HG02678 (cell line): ENCODE results near the gene PUS7.
"Not testable (repeated sequence)": the region's sequence is repeated elsewhere in the genome, so short reads cannot be mapped to it uniquely, and the experiment has no call there.

Source experiments
- ATAC-seq: cut with Tn5 transposase; IDR thresholded peaks from one replicate; pipeline ENCODE4 v1.9.1; 2021; ENCODE audit warnings: mild to moderate bottlenecking, moderate library complexity; ENCODE audit not compliant: unreplicated experiment

Gene PUS7

DNA sequence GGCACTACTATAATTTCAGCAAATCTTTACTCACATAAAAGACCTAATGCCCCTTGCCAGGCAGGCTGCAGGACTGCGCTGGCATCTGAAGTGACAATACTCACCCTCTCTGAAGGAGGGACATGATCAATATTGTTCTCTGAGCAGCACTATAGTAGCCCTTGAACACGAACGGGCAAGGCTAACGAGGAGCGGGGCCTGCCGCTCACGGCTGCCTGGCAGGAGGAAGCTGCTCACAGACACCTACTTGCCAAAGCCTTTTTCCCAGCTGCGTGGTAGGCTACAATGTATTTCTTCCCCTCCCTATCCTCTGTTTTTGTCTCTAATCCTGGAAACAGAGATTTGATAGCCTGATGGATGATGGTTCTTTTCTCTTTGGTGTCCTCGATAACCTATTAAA lies 19.9 kb downstream of the PUS7 start:
- ATAC-seq, result no peak

DNA sequence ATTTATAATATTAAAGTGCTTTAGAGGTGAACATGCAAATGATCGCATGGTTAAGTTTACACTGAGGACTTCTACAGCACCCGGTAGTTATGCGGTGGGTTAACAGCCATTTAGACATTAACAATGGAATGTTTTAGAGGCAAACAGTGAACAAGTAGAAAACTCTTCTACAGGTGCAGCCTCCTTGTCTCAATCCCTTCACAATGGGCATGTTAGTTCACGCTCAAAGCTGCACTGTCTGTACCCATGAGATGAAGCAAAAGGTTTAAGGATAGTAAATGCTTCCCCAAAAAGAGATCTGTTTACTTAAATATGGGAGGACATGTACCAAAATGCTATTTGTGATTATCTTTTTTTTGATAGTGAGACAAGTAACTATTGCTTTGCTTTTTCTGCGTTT lies 25.1 kb downstream of the PUS7 start:
- no peak for ATAC-seq

DNA sequence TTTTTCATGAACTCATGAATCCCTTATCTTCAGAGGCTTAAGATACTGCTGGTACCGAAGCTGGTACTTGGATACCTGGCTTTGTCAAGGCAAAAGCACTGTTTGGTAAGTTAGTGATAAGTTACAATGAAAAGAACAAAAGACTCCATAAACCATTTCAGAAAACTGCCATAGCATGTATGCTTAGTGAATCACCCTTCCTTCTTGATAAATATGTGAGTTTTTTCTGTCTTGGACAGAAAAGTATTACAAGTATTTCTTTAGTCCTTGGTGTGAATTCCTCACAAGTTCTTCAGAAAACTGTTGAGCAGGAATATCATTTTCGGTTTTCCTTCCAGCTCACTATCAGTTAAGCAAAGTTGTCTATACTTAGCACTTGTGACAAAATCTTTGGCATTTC lies 25.6 kb downstream of the PUS7 start:
- no peak for ATAC-seq

DNA sequence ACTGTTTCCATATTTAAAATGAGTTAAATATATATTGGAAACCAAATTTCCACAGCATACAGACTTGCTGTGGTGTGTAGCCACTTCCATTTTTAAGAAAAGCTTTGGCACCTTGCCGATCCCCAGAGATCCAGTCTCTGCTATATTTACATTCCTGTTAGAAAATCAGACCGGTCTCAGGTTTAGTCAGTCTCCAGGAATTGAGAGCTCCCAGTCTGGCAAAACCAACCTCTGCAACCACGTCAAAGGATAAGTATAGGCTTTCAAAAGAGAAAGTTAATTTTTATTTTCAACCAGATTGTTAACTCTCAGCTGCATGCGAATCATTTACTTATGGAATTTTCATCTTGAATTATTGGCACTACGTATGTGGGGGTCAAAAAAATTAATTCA lies 28.2 kb downstream of the PUS7 start:
- ATAC-seq, result no peak

DNA sequence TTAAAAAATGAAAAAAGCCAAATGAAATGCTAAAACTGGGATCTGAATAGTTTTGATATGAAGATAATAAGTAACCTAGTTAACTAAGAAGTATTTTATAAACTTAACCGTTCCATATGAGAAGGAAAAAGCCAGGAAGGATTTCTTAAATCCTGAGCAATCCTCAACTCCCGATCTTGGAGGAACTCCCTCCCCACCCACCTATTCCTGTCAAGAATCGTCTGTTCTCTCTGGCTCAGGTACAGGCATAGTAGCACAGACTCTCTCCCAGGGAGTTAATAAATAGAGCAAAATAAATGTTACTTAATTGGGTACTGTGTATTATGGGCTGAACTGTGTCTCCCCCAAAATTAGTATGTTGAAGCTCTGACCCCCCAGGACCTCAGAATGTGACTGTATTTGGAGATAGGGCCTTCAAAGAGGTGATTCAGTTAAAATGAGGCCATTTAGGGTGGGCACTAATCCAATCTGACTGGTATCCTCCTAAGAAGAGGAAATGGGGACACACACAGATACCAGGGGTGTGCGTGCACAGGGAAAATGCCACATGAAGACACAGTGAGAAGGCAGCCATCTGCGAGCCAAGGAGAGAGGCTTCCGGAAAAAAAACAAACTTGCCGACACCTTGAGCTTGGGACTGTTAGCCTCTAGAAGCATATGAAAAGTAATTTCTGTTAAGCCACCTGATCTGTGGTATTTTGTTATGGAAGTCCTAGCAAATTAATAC lies 28.7 kb downstream of the PUS7 start:
- ATAC-seq, result no peak

DNA sequence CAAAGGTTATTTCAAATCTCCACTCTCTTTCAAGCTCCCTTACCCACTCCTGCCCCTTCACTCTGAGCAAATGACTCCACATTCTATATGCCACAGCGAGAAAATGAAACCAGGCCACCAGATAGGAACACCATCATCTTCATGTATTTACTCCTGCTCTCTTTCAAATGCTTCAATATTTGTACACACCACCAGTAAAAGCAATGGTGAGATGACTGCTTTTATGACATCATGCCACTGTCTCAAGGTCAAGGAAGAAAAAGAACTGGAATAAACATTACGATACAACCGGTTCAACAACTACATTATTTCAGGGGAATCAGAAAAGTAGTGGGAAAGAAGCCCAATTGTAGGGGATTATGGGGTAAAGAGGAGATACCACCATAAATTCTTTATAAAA lies 32.7 kb downstream of the PUS7 start:
- no peak for ATAC-seq

DNA sequence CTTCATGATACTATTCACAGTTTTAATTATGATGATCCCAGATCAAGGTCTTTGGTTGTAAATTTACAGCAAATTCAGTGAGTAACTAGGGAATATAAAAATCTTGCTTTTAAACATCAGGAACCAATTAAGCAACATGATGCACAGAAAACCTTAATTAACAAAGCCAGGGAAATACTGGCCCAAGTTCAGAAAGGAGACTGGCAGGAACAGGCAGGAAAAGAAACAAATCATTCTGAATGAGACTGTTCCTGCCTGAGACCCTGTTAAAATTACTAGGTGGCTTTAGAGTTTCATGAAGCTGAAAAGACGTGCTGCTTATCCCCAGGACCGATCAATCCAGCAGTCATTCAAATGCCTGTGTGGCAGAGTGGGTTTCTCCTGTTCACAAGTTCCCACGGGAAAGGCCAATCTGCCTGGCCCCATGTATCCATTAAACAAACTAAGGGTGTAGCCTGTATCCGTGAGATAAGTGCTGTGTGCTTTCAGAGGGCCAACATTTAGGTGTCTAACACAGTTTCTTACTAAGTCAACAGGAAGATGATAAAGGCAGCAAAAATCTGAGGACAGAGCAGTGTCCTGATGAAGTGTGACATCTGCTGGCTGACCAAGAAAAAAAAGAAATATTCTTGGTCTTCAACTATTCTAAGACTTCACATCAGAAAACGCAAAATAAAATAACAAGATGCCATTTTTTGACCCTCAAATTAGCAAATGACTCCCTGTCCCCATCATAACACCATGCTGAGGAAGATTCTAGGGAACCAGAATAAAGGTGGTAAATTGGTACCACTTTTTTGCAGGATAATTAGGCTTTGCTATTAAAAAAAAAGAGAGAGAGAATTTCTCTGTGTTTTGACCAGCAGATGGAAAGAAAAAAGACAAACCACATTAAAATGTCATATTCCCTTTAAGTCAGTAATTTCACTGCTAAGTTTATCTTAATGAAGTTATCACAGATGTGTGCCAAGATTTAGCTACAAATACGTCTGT lies 34.2 kb downstream of the PUS7 start:
- peak; percentile 43 for ATAC-seq

DNA sequence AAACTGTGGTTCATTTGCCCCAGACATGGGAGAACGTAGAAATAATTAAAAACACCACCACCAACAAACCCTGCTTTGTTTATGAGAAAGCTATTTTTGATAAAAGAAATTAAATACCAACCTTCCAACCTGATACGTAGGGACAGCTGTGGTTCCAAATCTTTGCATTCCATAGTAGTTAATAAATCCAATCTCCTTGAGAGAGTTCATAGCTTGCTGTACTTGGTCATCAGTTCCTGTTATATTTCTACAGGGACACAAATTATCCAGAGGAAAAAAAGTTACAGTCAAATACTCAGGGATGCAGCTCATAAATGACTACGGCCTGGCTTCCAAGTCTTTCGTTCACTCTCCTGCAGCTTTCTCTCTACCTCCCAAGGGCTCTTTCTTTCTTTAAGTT lies 41.1 kb downstream of the PUS7 start:
- no peak for ATAC-seq

DNA sequence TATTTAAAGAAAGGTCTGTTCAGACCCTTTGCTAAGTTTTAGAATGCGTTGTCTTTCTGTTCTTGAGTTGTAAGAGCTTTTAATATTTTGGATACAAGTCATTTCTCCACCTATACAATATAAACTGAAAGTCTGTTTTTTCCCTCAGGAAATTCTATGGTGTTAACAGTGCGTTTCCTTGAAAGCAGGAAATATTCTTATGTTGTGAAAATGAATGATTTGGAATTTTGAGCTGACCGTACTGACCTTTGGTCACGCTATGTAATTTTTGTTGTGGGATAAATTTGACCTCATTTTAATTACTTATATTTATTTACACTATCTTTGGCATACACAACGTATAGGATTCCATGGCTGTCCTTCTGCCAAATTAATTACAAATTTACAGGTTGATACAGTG lies 43.5 kb downstream of the PUS7 start:
- ATAC-seq, result no peak

DNA sequence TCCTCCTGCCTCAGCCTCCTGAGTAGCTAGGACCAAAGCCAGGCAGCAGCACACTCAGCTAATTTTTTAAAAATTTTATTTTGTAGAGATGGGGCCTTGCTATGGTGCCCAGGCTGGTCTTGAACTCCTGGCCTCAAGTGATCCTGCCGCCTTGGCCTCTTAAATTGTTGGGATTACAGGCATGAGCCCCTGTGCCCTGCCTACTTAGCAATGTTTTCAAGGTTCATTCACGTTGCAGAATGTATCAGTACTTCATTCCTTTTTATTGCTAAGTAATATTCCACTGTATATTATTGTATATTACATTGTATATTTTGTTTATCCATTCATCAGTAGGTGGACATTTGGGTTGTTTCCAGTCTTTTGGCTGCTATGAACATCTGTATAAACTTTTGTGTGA lies 44.2 kb downstream of the PUS7 start:
- no peak for ATAC-seq

DNA sequence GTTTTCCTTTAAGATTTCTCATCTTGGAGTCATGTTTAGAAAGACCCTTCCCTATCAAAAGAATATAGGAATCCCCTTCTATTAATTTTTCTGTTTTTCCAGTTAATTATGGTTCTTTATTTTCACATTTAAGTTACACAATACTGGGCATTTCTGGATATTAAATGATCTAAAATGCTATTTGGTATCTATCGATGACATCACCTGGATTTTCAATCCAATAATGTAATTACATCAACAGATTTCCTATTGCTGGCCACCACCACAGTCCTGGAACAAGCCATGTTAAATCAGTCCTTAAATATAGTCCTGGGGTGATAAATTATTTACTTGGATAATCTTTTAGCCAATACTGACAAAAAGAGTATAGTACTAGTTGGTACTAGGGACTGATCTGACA lies 48.0 kb downstream of the PUS7 start:
- ATAC-seq, result no peak

DNA sequence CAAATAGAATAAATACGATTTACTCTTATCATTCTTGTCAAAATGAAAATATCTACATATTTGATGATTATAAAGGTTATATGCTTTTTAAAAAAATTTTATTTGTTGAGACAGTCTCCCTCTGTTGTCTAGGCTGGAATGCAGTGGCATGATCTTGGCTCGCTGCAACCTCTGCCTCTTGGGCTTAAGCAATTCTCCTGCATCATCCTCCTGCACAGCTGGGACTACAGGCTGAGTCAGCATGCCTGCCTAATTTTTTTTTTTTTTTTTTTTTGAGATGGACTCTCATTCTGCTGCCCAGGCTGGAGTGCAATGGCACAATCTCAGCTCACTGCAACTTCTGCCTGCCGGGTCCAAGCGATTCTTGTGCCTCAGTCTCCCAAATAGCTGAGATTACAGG lies 48.9 kb downstream of the PUS7 start:
- no peak for ATAC-seq

DNA sequence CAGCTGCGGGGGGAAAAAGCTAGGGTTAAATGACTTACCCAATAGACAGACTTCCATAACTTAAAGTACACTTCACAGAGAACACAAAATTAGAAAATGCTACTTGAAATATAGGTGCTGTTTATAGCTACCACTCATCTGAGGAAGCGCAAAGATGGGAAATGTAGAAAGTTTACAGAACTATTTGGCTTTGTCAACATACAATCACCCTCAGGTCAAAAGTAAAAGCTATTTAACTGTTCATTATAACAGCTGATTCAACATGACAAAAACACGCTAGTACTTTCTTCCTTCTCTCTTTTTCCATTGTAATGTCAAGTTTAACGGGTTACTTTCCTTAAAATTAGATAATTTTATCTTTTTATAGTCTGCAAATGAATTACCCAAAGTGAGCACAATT lies 51.2 kb downstream of the PUS7 start:
- ATAC-seq, result no peak

DNA sequence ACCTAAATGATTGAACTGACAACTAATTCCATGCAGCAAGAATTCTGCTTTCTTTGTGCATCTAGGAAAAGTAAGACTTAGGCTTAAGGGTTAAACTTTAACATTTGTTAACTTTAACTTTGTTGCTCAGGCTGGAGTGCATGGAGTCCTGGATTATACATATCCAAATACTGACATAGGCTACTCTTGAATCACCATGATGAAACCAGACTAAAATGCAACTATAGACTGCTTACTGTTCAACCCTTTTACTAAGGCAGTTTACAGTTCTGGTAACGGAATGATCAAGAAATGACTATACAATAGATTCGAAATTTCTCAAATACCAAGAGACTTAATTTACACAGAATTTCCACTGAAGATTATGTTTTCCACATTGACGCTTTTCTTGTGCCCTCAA lies 52.0 kb downstream of the PUS7 start:
- ATAC-seq, result no peak

DNA sequence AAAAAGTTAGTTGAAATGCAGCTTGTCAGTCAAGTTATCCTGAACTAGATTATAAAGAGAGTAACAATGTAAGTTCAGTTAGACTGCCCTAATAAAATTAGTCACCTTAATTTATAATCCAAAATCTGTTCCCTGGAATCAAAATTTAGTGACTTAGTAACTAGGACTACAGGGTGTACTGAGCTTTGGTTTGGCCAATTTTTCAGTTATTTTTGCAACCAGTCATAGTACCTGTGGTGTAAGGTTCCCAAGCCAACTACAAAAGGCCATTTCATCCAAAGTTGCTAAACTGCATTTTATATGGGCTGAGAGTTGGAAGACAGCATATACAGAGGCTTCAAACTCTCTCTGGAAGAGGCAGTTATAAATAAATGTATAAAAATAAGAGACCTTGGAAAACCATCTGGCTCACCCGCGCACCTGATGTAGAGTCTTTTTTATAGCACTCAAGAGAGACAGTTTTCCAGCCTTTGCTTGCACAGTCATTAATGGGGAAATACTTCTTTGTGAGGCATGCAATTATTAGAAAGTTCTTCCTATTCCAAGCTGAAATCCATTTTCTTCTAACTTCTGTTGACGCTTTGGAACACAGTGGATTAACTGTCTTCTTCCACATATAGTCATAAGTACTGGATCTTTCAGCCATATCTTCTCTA lies 59.2 kb downstream of the PUS7 start:
- no peak for ATAC-seq

DNA sequence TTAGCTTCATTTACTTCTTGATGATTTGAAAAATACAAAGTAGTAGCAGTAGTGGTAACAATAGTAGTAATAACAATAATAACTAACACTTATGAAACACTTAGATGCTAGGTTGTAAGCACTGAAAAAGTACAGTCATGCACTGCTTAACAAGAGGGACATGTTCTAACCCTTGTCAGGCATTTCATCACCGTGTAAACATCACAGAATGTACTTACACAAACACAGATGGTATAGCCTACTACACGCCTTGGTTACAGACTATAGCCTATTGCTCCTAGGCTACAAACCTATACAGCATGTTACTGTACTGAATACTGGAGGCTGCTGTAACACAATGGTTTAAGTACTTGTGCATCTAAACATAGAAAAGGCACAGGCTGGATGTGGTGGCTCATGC lies 60.6 kb downstream of the PUS7 start:
- no peak for ATAC-seq

DNA sequence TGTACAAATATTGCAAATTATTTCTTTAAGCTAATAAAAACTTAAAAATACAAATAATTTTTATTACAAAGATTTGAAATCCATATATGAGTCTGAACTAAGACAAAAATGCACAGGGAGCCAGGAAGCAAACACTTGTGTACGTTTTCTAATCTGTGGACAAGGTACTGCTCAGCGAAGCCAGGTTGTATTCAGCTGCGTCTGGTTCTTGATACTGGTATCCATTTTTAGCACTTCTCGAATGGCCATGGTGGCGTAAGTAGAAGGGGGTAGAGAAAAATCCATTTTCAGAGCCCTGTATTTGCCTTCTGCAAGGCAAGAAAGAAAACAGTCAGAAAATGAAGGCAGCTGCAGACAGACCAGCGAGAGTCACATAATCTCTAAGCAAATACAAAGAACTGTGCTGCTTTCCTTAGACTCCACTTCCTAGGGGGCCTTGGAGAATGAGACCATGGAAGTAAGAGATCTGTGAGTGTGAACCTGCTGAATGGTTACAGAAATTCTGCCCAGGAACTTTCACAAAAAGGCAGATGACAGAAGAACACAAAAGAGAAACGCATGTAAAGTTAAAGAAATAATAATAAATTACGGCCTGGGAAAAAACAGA lies 64.3 kb downstream of the PUS7 start:
- no peak for ATAC-seq

DNA sequence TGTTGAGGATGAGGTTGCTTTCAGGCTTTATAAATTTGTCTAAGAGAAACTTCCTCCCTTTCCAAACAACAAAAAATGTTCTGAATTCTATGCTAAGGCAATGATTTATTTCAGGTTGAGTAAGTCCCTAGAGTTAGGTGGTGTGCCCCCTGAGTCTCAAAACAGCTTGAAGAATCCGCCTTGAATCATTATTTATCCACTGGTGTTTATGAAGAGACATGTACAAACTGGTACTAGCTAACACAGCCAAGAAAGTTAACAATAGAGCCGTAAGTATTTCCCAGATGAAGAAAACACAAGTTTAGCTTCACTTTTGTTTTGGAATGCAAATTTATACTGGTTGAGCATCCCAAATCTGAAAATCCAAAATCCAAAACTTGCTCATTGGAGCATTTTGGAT lies 67.2 kb downstream of the PUS7 start:
- ATAC-seq, result no peak

DNA sequence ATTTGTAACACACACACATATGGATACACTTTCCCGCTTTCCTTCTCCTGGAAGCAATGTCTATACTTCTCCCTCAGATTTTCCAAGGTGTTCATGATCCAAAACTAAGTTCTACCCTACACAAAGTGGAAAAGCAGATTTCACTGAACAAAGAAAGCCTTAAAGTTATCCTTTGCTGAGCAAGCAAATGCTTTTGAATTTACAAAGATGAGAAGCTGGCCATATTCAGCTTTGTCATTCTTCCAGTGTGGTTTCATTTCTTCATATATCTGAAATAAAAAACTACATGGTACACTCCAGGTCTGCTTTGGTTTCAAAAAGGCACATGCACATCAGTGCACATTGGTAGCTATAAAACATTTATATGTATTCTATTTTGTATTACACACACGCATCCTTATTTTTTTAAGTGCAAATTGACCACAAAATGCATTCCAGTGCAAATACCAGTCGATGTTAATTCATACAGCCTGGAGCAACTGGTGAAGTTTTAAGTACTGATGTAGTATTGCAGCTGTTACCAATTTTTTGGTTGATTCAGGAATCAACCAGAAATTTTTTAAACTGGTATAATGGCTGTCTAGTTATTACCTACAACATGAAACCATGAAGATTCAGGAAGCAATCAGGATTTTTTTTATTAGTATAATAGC lies 67.8 kb downstream of the PUS7 start:
- ATAC-seq, result no peak

DNA sequence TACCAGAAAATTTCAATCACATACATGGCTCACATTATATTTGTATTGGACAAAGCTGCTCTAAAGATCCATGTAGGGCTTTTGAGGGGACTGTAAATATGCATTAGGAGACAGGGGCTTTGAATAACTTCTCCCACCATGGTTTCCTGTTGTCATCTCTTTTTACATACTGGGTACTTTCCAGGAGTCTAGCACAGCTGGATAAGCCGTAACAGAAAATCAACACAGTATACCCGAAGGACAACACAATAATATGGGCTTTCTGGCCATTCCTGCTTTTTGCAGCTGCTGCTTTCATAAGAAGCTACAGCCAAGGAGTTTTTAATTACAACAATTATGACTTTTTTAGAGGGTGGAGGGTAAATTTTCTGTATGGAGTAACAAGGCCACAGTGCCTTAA lies 70.0 kb downstream of the PUS7 start:
- ATAC-seq, result no peak

DNA sequence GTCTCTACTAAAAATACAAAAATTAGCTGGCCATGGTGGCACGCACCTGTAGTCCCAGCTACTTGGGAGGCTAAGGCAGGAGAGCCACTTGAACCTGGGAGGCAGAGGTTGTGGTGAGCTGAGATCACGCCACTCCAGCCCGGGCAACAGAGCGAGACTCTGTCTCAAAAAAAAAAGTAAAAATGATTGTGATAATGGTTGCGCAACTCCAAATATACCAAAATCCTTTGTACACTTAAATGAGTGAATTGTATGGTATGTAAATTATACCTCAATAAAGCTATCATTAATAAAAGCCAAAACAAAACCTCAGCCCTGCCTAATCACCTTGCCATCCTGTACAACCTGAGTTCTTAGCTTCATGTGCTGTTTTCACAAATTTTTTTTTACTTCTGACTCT lies 71.2 kb downstream of the PUS7 start:
- not testable (repeated sequence) for ATAC-seq
